BLaER1 (cell line): Measurements from ENCODE around the gene PINLYP.

Experiments used
- H3K27ac ChIP-seq: shearing (Covaris generic); formaldehyde crosslinking; 2 replicates; pipeline ENCODE4 v1.8.1; 2022
- H3K27me3 ChIP-seq: shearing (Covaris generic); formaldehyde crosslinking; 2 replicates; pipeline ENCODE4 v1.8.1; 2022
- H3K36me3 ChIP-seq: shearing (Covaris generic); formaldehyde crosslinking; 2 replicates; pipeline ENCODE4 v1.8.1; 2022
- H3K4me1 ChIP-seq: shearing (Covaris generic); formaldehyde crosslinking; 2 replicates; pipeline ENCODE4 v1.8.1; 2022
- H3K4me2 ChIP-seq: shearing (Covaris generic); formaldehyde crosslinking; 2 replicates; pipeline ENCODE4 v1.8.1; 2022
- H3K4me3 ChIP-seq: shearing (Covaris generic); formaldehyde crosslinking; 2 replicates; pipeline ENCODE4 v1.8.1; 2022
- H3K9ac ChIP-seq: shearing (Covaris generic); formaldehyde crosslinking; 2 replicates; pipeline ENCODE4 v1.8.1; 2022
- H3K9me3 ChIP-seq: shearing (Covaris generic); formaldehyde crosslinking; 2 replicates; pipeline ENCODE4 v1.8.1; 2022
- H4K20me1 ChIP-seq: shearing (Covaris generic); formaldehyde crosslinking; 2 replicates; pipeline ENCODE4 v1.8.1; 2022
- Cebpa-rat ChIP-seq: shearing (Covaris generic); IDR thresholded peaks from 2 replicates; pipeline ENCODE4 v1.8.1; 2022

PINLYP gene

DNA sequence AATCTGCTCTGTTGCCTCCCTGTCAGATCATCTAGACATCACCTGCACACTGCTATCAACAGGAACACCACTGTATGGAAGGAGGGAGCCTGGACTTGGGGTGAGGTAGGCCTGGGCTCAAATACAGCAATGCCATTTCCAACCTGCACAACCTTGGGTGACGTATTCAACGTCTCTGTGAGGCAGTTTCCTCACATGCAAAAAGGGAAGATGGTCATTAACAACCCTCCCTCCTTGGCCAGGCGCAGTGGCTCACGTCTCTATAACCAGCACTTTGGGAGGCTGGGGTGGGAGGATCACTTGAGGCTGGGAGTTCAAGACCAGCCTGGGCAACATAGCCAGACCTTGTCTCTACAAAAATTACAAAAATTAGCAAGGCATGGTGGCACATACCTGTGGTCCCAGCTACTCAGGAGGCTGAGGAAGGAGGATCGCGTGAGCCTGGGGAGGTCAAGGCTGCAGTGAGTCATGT is 13.3 kb upstream of the PINLYP start:
- Histone ChIP-seq H3K27me3 (no peaks in the 10 kb centered on the region), H3K9me3 (no peaks in the 10 kb centered on the region), H3K36me3 (peaks cover 17% of the 10 kb centered on the region), H3K4me1 (peaks cover 83% of the 10 kb centered on the region), H3K4me3 (peak overlapping the region; percentile 14; the same call in 1 of the 2 replicates), H3K4me2 (peak overlapping the region; percentile 87), H3K27ac (peak overlapping the region; percentile 95), H3K9ac (peak overlapping the region; percentile 63), H4K20me1 (no peaks in the 10 kb centered on the region)
- no peak for TF ChIP-seq Cebpa-rat

GRCh38 chr19:43562698-43563241 is 12.8 kb upstream of the PINLYP start:
- H3K4me3 ChIP-seq: no peak overlapping the region
- peaks cover 15% of the 10 kb centered on the region for H3K36me3 ChIP-seq
- TF ChIP-seq Cebpa-rat: peak; percentile 86; the same call in 1 of the 2 replicates
- H3K27ac ChIP-seq: peak overlapping the region; percentile 95
- H4K20me1 ChIP-seq: no peaks in the 10 kb centered on the region
- H3K9ac ChIP-seq: peak overlapping the region; percentile 78
- H3K4me1 ChIP-seq: peaks cover 84% of the 10 kb centered on the region
- peak overlapping the region; percentile 87 for H3K4me2 ChIP-seq
- no peaks in the 10 kb centered on the region for H3K27me3 ChIP-seq
- H3K9me3 ChIP-seq: no peaks in the 10 kb centered on the region

DNA sequence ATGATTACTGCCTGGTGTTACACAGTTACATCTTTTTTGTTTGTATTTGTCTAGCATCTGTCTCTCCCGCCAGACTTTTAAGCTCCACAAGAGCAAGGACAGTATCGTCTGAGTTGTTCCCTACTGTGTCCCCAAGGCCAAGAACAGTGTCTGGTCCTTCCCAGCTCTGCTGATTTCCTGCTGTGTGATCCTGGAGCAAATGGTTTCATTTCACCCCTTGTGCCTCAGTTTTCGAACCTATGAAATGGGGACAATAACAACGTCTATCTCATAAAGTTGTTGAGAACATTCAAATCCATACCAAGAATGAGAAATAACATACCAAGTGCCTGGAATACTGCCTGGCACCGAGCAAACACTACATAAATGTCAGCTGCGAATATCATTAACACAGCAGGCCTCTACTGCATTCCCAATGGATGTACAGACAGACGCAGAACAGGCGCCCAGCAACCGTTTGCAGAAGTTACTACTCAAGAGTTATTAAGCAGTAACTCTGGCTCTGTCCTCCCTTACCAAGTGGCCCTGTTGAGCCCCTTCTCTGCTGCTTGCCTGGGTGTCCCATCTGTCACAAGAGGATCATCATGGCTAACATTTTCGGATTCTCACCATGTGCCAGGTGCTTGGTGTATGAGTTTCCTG is 11.7 kb upstream of the PINLYP start:
- no peak for TF ChIP-seq Cebpa-rat
- Histone ChIP-seq H3K9ac (peak overlapping the region; percentile 78), H3K27me3 (no peaks in the 10 kb centered on the region), H3K4me1 (peaks cover 80% of the 10 kb centered on the region), H3K4me2 (peak overlapping the region; percentile 87), H3K9me3 (no peaks in the 10 kb centered on the region), H3K27ac (peak overlapping the region; percentile 95), H4K20me1 (no peaks in the 10 kb centered on the region), H3K36me3 (peaks cover 7% of the 10 kb centered on the region), H3K4me3 (peak overlapping the region; percentile 40)

GRCh38 chr19:43564800-43565199 is 10.8 kb upstream of the PINLYP start:
- TF ChIP-seq Cebpa-rat: no peak; the same call in 1 of the 2 replicates
- Histone ChIP-seq H4K20me1 (no peaks in the 10 kb centered on the region), H3K27me3 (no peaks in the 10 kb centered on the region), H3K27ac (peak overlapping the region; percentile 95), H3K9ac (peak overlapping the region; percentile 78), H3K4me1 (peaks cover 76% of the 10 kb centered on the region), H3K9me3 (no peaks in the 10 kb centered on the region), H3K4me3 (peak overlapping the region; percentile 40), H3K36me3 (peaks cover 2% of the 10 kb centered on the region), H3K4me2 (peak overlapping the region; percentile 87)

GRCh38 chr19:43569657-43570056 is 5.9 kb upstream of the PINLYP start:
- TF ChIP-seq Cebpa-rat: no peak
- no peak overlapping the region for H3K9ac ChIP-seq
- no peak overlapping the region for H3K4me2 ChIP-seq
- H3K27ac ChIP-seq: no peak overlapping the region
- peaks cover 60% of the 10 kb centered on the region for H3K4me1 ChIP-seq
- H3K9me3 ChIP-seq: no peaks in the 10 kb centered on the region
- H3K36me3 ChIP-seq: peaks cover 32% of the 10 kb centered on the region
- H3K27me3 ChIP-seq: no peaks in the 10 kb centered on the region
- H4K20me1 ChIP-seq: no peaks in the 10 kb centered on the region
- no peak overlapping the region for H3K4me3 ChIP-seq

- no peaks in the 10 kb centered on the region for H3K9me3 ChIP-seq
- no peak overlapping the region for H3K4me2 ChIP-seq
- H3K27me3 ChIP-seq: no peaks in the 10 kb centered on the region
- no peaks in the 10 kb centered on the region for H4K20me1 ChIP-seq
- 0 out of 2 replicates have a peak overlapping the region, but pooled peaks have one; percentile 31 for H3K27ac ChIP-seq
- peak overlapping the region; percentile 4; the same call in 1 of the 2 replicates for H3K9ac ChIP-seq
- no peak for TF ChIP-seq Cebpa-rat
- peaks cover 32% of the 10 kb centered on the region for H3K36me3 ChIP-seq
- H3K4me1 ChIP-seq: peaks cover 57% of the 10 kb centered on the region
- H3K4me3 ChIP-seq: no peak overlapping the region
Observed at GRCh38 chr19:43570174-43570791, 5.3 kb upstream of the PINLYP start.

DNA sequence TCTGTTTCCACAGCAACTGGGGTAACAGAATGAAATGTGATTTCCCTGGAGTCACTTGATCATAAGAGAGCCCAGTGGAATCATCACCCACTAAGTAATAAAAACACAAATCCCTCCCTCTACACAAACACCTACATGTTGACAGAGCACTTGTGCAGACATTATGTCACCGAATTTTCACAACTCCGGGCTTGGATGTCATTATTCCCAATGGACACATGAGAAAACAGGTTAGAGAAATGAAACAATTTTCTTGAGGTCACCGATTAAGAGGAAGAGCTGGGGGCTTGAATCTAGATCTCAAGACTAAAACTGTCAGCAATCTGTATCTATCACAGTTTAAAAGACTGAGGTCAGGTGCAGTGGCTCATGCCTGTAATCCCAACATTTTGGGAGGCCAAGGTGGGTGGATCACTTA is 3.4 kb upstream of the PINLYP start:
- TF ChIP-seq Cebpa-rat: no peak
- H3K27ac ChIP-seq: peak overlapping the region; percentile 13; the same call in 1 of the 2 replicates
- H3K27me3 ChIP-seq: no peaks in the 10 kb centered on the region
- H4K20me1 ChIP-seq: no peaks in the 10 kb centered on the region
- no peak overlapping the region for H3K4me3 ChIP-seq
- peaks cover 52% of the 10 kb centered on the region for H3K4me1 ChIP-seq
- no peaks in the 10 kb centered on the region for H3K9me3 ChIP-seq
- H3K9ac ChIP-seq: peak overlapping the region; percentile 24; the same call in 1 of the 2 replicates
- H3K36me3 ChIP-seq: peaks cover 32% of the 10 kb centered on the region
- H3K4me2 ChIP-seq: no peak overlapping the region

DNA sequence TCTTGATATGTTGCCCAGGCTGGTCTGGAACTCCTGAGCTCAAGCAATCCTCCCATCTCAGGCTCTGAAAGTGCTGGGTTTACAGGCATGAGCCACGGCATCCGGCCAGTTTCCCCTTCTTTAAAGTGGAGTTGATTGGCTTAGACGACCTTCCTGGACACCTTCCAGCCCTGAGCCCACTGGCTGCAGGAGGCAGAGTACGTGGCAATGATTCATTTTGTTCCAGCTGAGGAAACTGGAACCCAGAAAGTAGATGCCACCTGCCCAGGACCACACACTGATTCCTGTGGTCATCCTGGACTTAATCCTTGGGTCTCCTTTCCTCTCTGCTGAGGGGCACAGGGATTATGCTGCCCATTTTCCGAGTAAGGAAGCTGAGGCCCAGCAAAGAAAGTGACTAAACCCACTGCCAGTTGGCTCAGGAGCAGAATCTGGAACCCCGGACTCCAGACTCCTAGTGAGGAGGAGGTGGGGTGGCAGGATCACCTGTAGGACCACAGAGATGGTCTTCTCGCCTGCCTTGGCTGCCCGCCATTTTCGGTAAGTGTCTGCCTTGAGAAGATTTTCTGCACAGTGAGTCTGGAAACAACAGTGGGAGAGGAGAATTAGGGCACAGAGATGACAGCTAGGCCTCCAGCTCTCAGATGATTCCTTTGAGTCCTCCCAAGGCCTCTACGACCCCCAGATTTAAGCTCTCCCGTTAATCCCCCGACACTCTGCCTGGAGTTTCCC is 1.0 kb upstream of the PINLYP start:
- Histone ChIP-seq H3K4me1 (peaks cover 55% of the 10 kb centered on the region), H3K27me3 (no peaks in the 10 kb centered on the region), H3K36me3 (peaks cover 32% of the 10 kb centered on the region), H4K20me1 (no peaks in the 10 kb centered on the region), H3K4me2 (peak overlapping the region; percentile 89), H3K27ac (peak overlapping the region; percentile 71), H3K9me3 (no peaks in the 10 kb centered on the region), H3K4me3 (peak overlapping the region; percentile 81), H3K9ac (peak overlapping the region; percentile 79)
- no peak for TF ChIP-seq Cebpa-rat
